Measurements from ENCODE around the gene PBX3. TPM values are rescaled to one million over a fixed set of nuclear protein-coding genes. Genes with fewer than 3 reads are reported as not detected.

The PBX3 gene
- total and polyA plus RNA-seq, 9 donors: 52.6 to 199 (median 119) TPM

DNA sequence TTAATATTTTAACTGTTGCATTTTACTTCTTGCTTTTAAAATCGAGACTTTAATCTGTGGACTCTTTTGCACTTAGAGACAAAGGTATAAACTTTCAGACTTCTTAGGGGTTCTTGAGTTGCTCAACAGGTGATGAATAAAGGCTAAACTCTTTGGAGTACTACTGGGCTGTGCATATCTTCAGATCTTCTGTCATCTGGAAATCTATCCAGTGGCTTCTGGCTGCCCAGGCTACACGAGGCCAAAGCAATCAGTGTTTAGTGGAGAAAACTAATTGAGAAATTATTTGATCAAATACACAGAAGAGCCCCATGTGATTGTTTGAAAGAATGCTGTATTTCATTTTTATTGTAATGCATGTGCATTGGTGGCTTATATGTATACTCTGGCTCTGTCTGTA, 146.1 kb downstream of the PBX3 start:
- H3K27me3 ChIP-seq: no peaks in the 10 kb centered on the region
- H3K4me3 ChIP-seq: no peak overlapping the region
- no peaks in the 10 kb centered on the region for H3K9me3 ChIP-seq
- H3K4me1 ChIP-seq (ENCODE audit: insufficient read depth): no peaks in the 10 kb centered on the region
- TF ChIP-seq POLR2A (IDR thresholded peaks at IDR 0.05): no peak
- TF ChIP-seq EP300 (IDR thresholded peaks at IDR 0.05): no peak
- no peak for TF ChIP-seq CTCF (IDR thresholded peaks at IDR 0.05)
- H3K36me3 ChIP-seq: no peaks in the 10 kb centered on the region
- intact Hi-C loops (cut with DNase I): loop anchor here in 1 of 4 donors (5.0 kb wide), 1 partner anchor 146 kb away; the partner anchor contains the start of gene PBX3
- WGBS, 3 donors: 75 to 85% (median 84%) methylated on average over 2 of the region's 2 CpGs
- DNase-seq: no peak
- H3K27ac ChIP-seq: peak overlapping the region in 1 of 2 donors; percentile 83

DNA sequence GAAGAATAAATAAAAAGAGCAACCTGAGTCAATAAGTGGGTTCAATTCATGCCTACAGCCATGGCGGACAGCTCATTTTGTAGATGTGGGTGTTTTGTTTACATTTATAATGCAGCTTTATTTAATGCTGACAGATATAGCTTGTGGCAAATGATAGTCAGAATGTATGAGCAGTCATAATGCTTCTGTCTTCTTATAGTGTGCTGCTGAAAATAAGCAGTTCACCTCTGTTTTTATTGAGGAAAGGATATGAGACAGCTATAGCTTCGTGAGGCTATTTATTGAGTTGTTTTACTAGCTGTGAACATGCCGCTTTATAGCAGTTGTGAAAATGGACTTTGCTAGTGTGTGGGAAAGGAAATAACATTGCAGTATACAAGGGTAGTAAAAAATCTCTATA, 147.4 kb downstream of the PBX3 start:
- Histone ChIP-seq H3K27me3 (no peaks in the 10 kb centered on the region), H3K36me3 (no peaks in the 10 kb centered on the region), H3K27ac (no peak overlapping the region), H3K4me1 (ENCODE audit: insufficient read depth) (no peaks in the 10 kb centered on the region), H3K9me3 (no peaks in the 10 kb centered on the region), H3K4me3 (no peak overlapping the region)
- 93 to 94% (median 93%) methylated on average over 3 of the region's 3 CpGs for WGBS, 3 donors
- DNase-seq: no peak
- intact Hi-C loops (cut with DNase I): loop anchor here in 1 of 4 donors (5.0 kb wide), 1 partner anchor 147 kb away; the partner anchor contains the start of gene PBX3
- TF ChIP-seq EP300 (IDR thresholded peaks at IDR 0.05) (no peak), CTCF (IDR thresholded peaks at IDR 0.05) (no peak), POLR2A (IDR thresholded peaks at IDR 0.05) (no peak)

DNA sequence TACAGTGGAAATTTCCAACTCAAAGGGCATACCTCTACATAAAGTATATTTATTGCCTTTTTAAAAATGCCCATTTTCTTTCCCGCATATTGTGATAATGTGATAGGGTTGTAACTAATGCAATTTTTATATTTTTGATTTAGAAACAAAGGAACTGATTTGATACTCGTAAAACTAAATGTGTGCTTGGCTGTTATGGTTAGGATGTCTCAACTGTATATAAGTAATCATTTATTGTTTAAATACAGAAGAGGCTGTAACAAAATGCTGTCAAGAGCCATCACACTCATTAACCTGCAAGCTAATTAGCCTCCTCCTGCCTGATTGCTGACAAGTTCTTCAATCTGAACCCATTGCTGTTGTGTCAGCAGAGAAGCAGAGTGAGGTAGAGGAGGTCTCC, 149.2 kb downstream of the PBX3 start:
- no peaks in the 10 kb centered on the region for H3K27me3 ChIP-seq
- WGBS, 3 donors: 91 to 96% (median 94%) methylated on average over 2 of the region's 2 CpGs
- intact Hi-C loops (cut with DNase I): no loop called here
- no peak overlapping the region for H3K27ac ChIP-seq
- H3K4me1 ChIP-seq (ENCODE audit: insufficient read depth): no peaks in the 10 kb centered on the region
- TF ChIP-seq POLR2A (IDR thresholded peaks at IDR 0.05) (no peak), CTCF (IDR thresholded peaks at IDR 0.05) (no peak), EP300 (IDR thresholded peaks at IDR 0.05) (no peak)
- DNase-seq: no peak
- H3K9me3 ChIP-seq: no peaks in the 10 kb centered on the region
- no peaks in the 10 kb centered on the region for H3K36me3 ChIP-seq
- H3K4me3 ChIP-seq: no peak overlapping the region

DNA sequence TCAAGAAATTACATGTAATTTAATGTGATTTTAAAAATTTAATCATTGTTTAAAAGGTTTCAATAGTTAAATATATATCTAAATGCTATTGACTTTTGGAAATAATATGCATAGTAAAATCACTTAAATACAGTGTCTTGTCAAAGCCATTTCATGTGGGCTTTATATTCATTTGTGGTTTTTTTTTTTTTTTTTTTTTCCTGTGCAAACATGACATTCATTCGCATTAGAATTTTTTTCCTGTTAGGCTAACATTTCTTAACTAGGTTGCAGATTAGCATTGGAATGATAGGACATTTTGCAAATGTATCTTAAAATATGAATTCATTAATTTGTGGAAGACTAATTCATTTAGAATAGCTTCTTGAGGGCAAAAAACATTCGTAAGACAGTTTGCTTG, 149.8 kb downstream of the PBX3 start:
- H3K9me3 ChIP-seq: no peaks in the 10 kb centered on the region
- intact Hi-C loops (cut with DNase I): no loop called here
- H3K27ac ChIP-seq: no peak overlapping the region
- DNase-seq: no peak
- H3K4me1 ChIP-seq (ENCODE audit: insufficient read depth): no peaks in the 10 kb centered on the region
- TF ChIP-seq CTCF (IDR thresholded peaks at IDR 0.05) (no peak), POLR2A (IDR thresholded peaks at IDR 0.05) (no peak), EP300 (IDR thresholded peaks at IDR 0.05) (no peak)
- WGBS, 3 donors: 86 to 94% (median 90%) methylated on average over 2 of the region's 2 CpGs
- H3K27me3 ChIP-seq: no peaks in the 10 kb centered on the region
- H3K36me3 ChIP-seq: no peaks in the 10 kb centered on the region
- no peak overlapping the region for H3K4me3 ChIP-seq

Data from ovary (tissue), 9 donors.